Large intestine (tissue), 3 donors: ENCODE results near the gene ADCY3. TPM values are rescaled to one million over a fixed set of nuclear protein-coding genes. Genes with fewer than 3 reads are reported as not detected.

Source experiments
- DNase-seq, 2 donors: peaks; one replicate each; pipeline versions ENCODE4 v3.0.0 to v3.0.0-alpha.2; 2013
- H3K27ac ChIP-seq: one replicate; pipeline ENCODE4 v1.5.1; 2013; ENCODE audit warnings: low read length
- H3K27me3 ChIP-seq: 2 replicates; pipeline ENCODE4 v1.6.1; 2013; ENCODE audit warnings: low read length; ENCODE audit not compliant: control insufficient read depth, insufficient read depth
- H3K36me3 ChIP-seq: 2 replicates; pipeline ENCODE4 v1.6.1; 2013; ENCODE audit warnings: low read length; ENCODE audit not compliant: control insufficient read depth, insufficient read depth
- H3K4me1 ChIP-seq: one replicate; pipeline ENCODE4 v1.6.1; 2013; ENCODE audit warnings: low read length; ENCODE audit not compliant: control insufficient read depth, insufficient read depth
- H3K4me3 ChIP-seq: one replicate; pipeline ENCODE4 v1.5.1; 2013; ENCODE audit warnings: low read length
- H3K9me3 ChIP-seq: one replicate; pipeline ENCODE4 v1.6.1; 2013; ENCODE audit warnings: mild to moderate bottlenecking, low read depth, low read length, moderate library complexity; ENCODE audit not compliant: control insufficient read depth
- WGBS: methylation state at CpG from one replicate; pipeline ENCODE4 v1.1.5; 2013; ENCODE audit warnings: low lambda C conversion rate; ENCODE audit not compliant: insufficient coverage; 5-methylcytosine and 5-hydroxymethylcytosine counted together
- polyA plus RNA-seq: library from polyadenylated mRNA; unstranded; fragments of 120-200 nt; gene quantifications from one replicate; pipeline ENCODE4 v1.2.1, GENCODE V29; 2013

ADCY3 gene
- polyA plus RNA-seq, 1 donor: 18.4 TPM

DNA sequence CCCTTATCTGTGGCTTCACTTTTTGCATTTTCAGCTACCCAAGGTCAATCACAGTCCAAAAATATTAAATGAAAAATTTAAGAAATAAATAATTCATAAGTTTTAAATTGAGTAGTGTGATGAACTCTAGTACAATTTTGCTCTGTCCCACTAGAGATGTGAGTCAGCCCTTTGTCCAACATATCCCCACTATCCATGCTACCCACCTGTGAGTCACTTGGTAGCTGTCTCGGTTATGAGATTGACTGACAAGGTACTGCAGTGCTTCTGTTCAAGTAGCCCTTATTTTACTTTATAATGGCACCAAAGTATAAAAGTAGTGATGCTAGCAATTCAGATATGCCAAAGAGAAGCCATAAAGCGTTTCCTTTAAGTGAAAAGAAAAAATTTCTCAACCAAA lies 28.8 kb downstream of the ADCY3 start:
- no peak for DNase-seq
- no CpG with 5 or more reads among the region's 2 CpGs for WGBS
- no peak overlapping the region for H3K27ac ChIP-seq
- H3K9me3 ChIP-seq: peaks cover 16% of the 10 kb centered on the region
- no peak overlapping the region for H3K4me3 ChIP-seq
- no peaks in the 10 kb centered on the region for H3K27me3 ChIP-seq
- H3K36me3 ChIP-seq: no peaks in the 10 kb centered on the region
- no peaks in the 10 kb centered on the region for H3K4me1 ChIP-seq

DNA sequence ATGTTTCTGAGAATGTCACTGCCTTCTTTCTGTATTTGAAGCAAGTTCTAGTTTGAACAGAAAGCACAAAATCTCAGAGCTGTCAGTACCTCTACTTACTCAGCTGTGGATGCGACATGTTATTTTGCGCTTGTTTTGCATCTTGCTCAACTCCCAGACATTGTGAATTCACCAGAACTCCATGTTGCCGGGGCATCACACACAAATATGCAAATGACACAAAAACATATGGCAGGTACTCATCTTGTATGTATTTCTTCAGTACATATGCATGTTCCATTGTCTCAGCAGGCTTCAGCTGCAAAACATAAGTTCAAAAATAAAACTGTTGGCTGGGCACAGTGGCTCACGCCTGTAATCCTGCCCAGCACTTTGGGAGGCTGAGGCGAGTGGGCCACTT lies 30.8 kb downstream of the ADCY3 start:
- Histone ChIP-seq H3K27ac (no peak overlapping the region), H3K9me3 (peaks cover 3% of the 10 kb centered on the region), H3K4me1 (no peaks in the 10 kb centered on the region), H3K4me3 (no peak overlapping the region), H3K36me3 (no peaks in the 10 kb centered on the region), H3K27me3 (no peaks in the 10 kb centered on the region)
- no CpG with 5 or more reads among the region's 5 CpGs for WGBS
- DNase-seq: no peak

DNA sequence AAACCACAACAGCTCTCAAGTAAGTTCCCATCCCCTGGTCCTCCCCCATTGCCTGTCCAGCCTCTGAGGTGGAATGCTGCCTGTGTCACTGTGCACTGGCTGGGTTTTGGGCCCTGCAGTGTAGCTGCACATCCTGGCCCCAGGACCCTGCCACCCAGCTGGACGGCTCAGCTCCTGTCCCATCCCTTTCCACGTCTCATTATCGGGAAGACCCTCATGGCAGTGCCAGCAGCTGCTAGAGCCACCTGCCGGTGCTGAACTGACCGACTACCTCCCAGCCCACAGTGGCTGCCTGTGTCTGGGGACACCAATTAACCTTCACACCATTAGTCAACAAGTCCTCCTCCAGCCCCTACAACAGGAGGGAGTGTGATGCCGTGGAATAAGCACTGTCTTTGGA lies 31.9 kb downstream of the ADCY3 start:
- Histone ChIP-seq H3K27ac (no peak overlapping the region), H3K4me3 (no peak overlapping the region), H3K36me3 (no peaks in the 10 kb centered on the region), H3K4me1 (no peaks in the 10 kb centered on the region), H3K9me3 (peaks cover 3% of the 10 kb centered on the region), H3K27me3 (no peaks in the 10 kb centered on the region)
- no CpG with 5 or more reads among the region's 6 CpGs for WGBS
- DNase-seq: no peak

DNA sequence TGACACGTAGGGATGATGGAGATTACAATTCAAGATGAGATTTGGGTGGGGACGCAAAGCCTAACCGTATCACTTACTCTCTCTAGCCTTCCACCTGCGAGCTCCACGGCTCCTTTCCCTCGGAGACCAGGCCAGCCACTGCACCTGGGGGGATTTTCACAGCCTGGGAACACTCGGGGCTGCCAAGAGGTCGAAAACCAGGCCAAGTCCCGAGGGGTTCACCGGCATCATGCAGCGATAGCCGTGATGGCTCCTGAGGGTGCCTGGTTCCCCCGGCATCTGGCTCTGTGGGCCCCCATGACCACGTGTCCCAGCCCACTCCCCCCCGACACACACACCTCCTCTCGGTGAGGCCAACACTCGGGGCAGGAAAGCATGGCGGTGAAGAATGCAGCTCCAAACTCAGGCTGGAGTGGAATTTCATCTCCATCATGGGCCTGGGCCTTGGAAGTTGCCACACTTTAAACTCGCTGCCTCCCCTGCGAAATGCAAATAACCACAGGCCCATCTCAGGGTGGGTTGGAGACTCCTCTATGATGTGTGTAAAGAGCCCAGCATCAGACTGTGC lies 32.6 kb downstream of the ADCY3 start:
- DNase-seq: no peak
- Histone ChIP-seq H3K36me3 (no peaks in the 10 kb centered on the region), H3K27ac (no peak overlapping the region), H3K9me3 (peaks cover 3% of the 10 kb centered on the region), H3K27me3 (no peaks in the 10 kb centered on the region), H3K4me3 (no peak overlapping the region), H3K4me1 (no peaks in the 10 kb centered on the region)
- WGBS: 100% methylated on average over 1 of the region's 20 CpGs

DNA sequence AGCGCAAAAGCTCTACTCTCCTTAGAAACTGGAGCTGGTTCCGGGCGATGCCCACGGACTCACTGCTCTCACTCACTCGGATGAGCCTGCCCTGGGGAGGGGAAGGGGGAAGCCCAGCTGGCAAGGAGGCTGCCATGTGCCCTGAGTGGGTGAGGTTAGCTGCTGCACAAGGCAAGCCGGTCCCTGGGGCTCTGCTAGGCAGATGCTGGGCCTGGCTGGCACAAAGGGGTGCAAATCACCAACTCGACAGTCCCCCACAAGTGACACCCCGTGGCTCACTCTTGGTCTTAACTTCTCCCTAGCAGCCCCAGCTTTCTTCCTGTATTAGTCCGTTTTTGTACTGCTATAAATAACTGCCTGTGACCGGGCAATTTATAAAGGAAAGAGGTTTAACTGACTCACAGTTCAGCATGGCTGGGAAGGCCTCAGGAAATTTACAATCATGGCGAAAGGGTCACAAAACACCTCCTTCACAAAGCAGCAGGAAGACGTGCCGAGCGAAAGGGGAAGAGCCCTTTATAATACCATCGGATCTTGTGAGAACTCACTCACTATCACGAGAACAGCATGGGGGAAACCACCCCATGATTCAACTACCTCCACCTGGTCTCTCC lies 33.2 kb downstream of the ADCY3 start:
- Histone ChIP-seq H3K27ac (no peak overlapping the region), H3K4me3 (no peak overlapping the region), H3K27me3 (no peaks in the 10 kb centered on the region), H3K36me3 (no peaks in the 10 kb centered on the region), H3K4me1 (no peaks in the 10 kb centered on the region), H3K9me3 (no peaks in the 10 kb centered on the region)
- WGBS: no CpG with 5 or more reads among the region's 16 CpGs
- no peak for DNase-seq

DNA sequence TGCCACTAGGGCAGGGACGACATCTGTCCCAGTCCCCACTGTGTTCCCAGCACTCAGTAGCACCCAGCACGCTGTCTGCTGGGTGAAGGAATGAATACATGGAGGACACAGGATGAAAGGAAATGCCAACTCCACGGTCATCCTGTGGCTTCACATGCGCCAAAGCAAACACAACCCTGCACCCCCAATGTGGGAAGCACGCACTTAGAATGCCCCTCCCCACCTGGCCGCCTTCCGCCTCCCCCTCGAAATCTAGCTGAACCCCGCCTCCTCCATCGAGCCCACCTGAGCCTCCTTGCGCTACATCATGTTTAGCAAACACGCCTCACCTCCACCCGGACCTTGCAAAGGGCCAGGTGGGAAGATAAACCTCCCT lies 33.9 kb downstream of the ADCY3 start:
- H3K27me3 ChIP-seq: no peaks in the 10 kb centered on the region
- no peak overlapping the region for H3K27ac ChIP-seq
- WGBS: 70% methylated on average over 2 of the region's 13 CpGs
- no peaks in the 10 kb centered on the region for H3K4me1 ChIP-seq
- H3K9me3 ChIP-seq: no peaks in the 10 kb centered on the region
- no peak for DNase-seq
- H3K4me3 ChIP-seq: no peak overlapping the region
- H3K36me3 ChIP-seq: no peaks in the 10 kb centered on the region

DNA sequence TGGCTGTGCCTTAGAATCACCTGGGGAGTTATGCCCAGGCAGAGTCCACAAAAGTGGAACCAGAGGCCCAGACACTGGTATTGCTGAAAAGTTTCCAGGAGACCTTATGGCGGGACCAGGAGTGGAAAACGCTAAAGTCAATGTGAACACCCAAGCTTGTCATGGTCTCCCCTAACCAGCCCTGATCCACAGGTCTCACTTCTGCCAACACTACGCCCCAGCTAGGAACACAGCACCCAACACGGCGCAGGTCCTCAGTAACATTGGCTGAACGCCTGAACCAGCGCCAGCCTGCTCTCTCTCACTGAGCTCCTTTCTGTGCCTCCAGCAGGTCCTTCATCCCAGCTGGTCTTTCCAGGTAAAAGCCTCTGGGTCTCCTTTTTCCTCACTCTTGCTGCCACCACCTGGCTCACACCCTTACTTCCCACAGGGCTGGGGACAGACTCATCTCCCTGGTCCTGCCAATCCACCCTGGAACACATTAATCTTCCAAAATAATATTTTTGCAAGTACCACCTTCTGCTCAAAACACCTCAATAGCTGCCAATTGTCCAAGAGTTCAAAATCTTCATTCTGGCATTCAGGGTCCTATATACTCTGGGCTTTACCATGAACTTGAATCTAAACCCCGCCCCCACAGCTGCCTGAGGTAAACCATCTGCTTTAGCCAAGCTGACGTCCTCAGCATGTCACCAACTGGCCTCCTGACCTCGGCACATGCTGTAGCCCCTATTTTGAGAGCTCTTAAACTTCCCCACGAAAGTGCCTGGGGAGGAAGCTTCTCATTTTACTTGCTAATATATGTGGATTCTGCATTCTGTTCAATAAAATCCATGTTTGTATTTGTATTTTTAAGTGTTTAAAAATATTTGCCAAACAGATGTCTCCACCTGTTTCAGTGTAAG lies 34.6 kb downstream of the ADCY3 start:
- DNase-seq: peak in 1 of 2 donors; percentile 25
- Histone ChIP-seq H3K27ac (no peak overlapping the region), H3K4me3 (no peak overlapping the region)

DNA sequence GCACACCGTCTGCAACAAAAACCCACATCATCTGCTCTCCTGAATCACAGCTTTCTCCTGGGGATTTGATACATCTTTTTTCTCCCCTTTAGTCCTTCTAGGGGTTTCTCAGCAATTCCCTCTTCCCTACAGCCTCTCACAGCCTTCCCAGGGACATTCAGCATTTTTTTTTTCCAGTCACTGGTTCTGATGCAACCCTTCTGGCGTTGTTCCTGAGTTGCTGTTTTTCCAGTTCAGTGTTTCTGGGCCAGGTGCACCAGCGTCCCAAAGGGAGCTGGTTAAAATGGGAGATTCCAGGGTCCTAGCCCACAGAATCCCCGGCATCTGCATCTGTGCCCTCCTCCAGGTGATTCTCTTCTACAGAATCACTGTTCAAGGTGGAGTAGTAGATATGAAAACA lies 36.1 kb downstream of the ADCY3 start:
- H3K9me3 ChIP-seq: no peaks in the 10 kb centered on the region
- no peak overlapping the region for H3K27ac ChIP-seq
- no CpG with 5 or more reads among the region's 4 CpGs for WGBS
- H3K27me3 ChIP-seq: no peaks in the 10 kb centered on the region
- H3K4me3 ChIP-seq: no peak overlapping the region
- no peak for DNase-seq
- no peaks in the 10 kb centered on the region for H3K4me1 ChIP-seq
- H3K36me3 ChIP-seq: no peaks in the 10 kb centered on the region

More for the DNA sequence above, 34.6 kb downstream of the ADCY3 start:
- Histone ChIP-seq H3K9me3 (no peaks in the 10 kb centered on the region), H3K4me1 (no peaks in the 10 kb centered on the region), H3K27me3 (no peaks in the 10 kb centered on the region), H3K36me3 (no peaks in the 10 kb centered on the region)
- WGBS: no CpG with 5 or more reads among the region's 11 CpGs

DNA sequence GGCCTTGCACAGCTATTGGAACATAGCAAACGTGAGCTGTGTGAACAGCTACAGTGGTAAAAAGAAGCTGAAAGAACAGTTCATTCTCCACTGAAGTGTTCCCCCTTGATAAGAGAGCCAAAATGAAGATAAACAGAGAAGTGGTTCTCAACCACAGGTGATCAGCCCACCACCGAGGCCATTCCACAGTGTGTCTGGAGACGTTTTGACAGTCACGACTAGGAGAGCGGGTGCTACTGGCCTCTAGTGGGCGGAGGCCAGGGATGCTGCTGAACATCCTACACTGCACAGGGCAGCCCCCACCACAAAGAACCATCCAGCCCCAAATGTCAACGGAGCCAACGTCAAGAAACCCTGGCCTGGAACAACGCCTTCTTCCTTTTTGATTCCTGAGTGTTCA lies 38.4 kb downstream of the ADCY3 start:
- H3K4me1 ChIP-seq: no peaks in the 10 kb centered on the region
- DNase-seq: no peak
- H3K27ac ChIP-seq: no peak overlapping the region
- no peak overlapping the region for H3K4me3 ChIP-seq
- no peaks in the 10 kb centered on the region for H3K27me3 ChIP-seq
- no peaks in the 10 kb centered on the region for H3K36me3 ChIP-seq
- WGBS: no CpG with 5 or more reads among the region's 9 CpGs
- no peaks in the 10 kb centered on the region for H3K9me3 ChIP-seq

DNA sequence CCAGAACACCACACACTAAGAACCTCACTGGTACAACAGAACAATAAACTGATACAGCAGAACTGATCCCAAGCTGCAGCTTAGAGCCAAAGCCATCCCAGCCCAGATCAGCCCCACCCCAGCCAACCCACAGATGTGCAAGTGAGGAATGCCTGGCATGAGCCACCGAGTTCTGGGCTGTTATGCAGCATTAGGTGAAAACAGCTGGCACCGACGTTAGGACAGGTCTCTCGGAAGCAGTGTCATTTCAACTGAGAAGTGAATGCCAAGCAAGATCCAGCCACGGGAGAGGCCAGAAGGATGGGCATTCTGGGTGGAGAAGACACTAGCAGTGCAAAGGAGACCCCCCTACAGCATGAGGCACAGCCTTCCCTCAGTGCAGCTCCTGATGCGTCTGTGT lies 38.9 kb downstream of the ADCY3 start:
- H3K9me3 ChIP-seq: no peaks in the 10 kb centered on the region
- no peak overlapping the region for H3K4me3 ChIP-seq
- no peaks in the 10 kb centered on the region for H3K36me3 ChIP-seq
- DNase-seq: no peak
- no peak overlapping the region for H3K27ac ChIP-seq
- WGBS: no CpG with 5 or more reads among the region's 6 CpGs
- H3K4me1 ChIP-seq: no peaks in the 10 kb centered on the region
- H3K27me3 ChIP-seq: no peaks in the 10 kb centered on the region
